ENCODE data around the gene DHX16. TPM values are rescaled to one million over a fixed set of nuclear protein-coding genes. Genes with fewer than 3 reads are reported as not detected.

Gene DHX16
- total and polyA plus RNA-seq, 9 of the 15 experiments (the other 6 are each of a cell fraction or from before 2014, with no cell fraction given), result 14.6 to 66.1 (median 47.5) TPM

GRCh38 chr6:30719791-30720737 is 47.3 kb upstream of the DHX16 start, which contains the start of gene TUBB (continued):
- TF ChIP-seq CTCF (IDR thresholded peaks at IDR 0.05 in 2 of 3, conservative IDR thresholded peaks at IDR 0.05 in 1 of 3; ENCODE audit: insufficient read depth in 2 of 3, low read depth in 1 of 3, low read length in 3 of 3), result peak in 2 of 3 experiments; percentile 13 to 14; a peak in 2 of 6 replicates
- TF ChIP-seq HES1 (IDR thresholded peaks at IDR 0.05; ENCODE audit: low read depth), result no peak
- TF ChIP-seq XRCC3 (IDR thresholded peaks at IDR 0.05), result no peak
- peak; percentile 51 for TF ChIP-seq NFYB (IDR thresholded peaks at IDR 0.05; ENCODE audit: extremely low read depth, insufficient read length)
- peak; percentile 69 for TF ChIP-seq USF2 (CRISPR knock-in tag; IDR thresholded peaks at IDR 0.05)
- TF ChIP-seq MYC (IDR thresholded peaks at IDR 0.05; ENCODE audit: low read depth, low read length), result peak; percentile 84
- no peak for TF ChIP-seq MYC (CRISPR knock-in tag; IDR thresholded peaks at IDR 0.05; ENCODE audit: borderline replicate concordance, low read depth)
- TF ChIP-seq GTF2A2 (tag; IDR thresholded peaks at IDR 0.05), result no peak
- peak; percentile 47; the same call in 1 of the 2 replicates for TF ChIP-seq NFIC (IDR thresholded peaks at IDR 0.05)
- no peak for TF ChIP-seq HOXB6 (CRISPR knock-in tag; IDR thresholded peaks at IDR 0.05; ENCODE audit: borderline replicate concordance)
- 0 out of 2 replicates have a peak, but pooled peaks have one; percentile 26 for TF ChIP-seq SMARCA4 (IDR thresholded peaks at IDR 0.05)
- TF ChIP-seq MITF (IDR thresholded peaks at IDR 0.05), result no peak
- TF ChIP-seq POLR2G (IDR thresholded peaks at IDR 0.05; ENCODE audit: low read depth, low read length), result peak; percentile 89
- no peak for TF ChIP-seq PHF21A (IDR thresholded peaks at IDR 0.05; ENCODE audit: borderline replicate concordance, low read depth)
- peak; percentile 41; the same call in 1 of the 2 replicates for TF ChIP-seq SMC3 (conservative IDR thresholded peaks at IDR 0.05; ENCODE audit: insufficient read depth, low read depth, low read length)
- no peak for TF ChIP-seq HSF4 (CRISPR knock-in tag; IDR thresholded peaks at IDR 0.05; ENCODE audit: borderline replicate concordance)
- peak; percentile 55; the same call in 1 of the 2 replicates for TF ChIP-seq DPF2 (IDR thresholded peaks at IDR 0.05)
- TF ChIP-seq ZMIZ1 (IDR thresholded peaks at IDR 0.05; ENCODE audit: low read depth in 2 of 2, low read length in 2 of 2), result peak in 1 of 2 experiments; percentile 85; a peak in 2 of 4 replicates
- TF ChIP-seq ZNF143 (CRISPR knock-in tag; IDR thresholded peaks at IDR 0.05), result peak; percentile 89

Data from K562 (cell line).